Fibroblast of skin of scalp (primary cell): ENCODE data around the gene FBXW4.
A peak's percentile ranks its signal among the peaks of the same experiment; 100 is the strongest.

Experiments used
- DNase-seq: peaks from one replicate; pipeline ENCODE4 v3.0.0-alpha.2; 2013

FBXW4 gene

GRCh38 chr10:101580486-101581399, 114.2 kb downstream of the FBXW4 start:
- no peak for DNase-seq

GRCh38 chr10:101579516-101579870, 115.5 kb downstream of the FBXW4 start:
- no peak for DNase-seq

GRCh38 chr10:101578803-101579515, 116.0 kb downstream of the FBXW4 start:
- DNase-seq: no peak

GRCh38 chr10:101578192-101578591, 116.8 kb downstream of the FBXW4 start:
- DNase-seq: no peak

- no peak for DNase-seq
Observed at GRCh38 chr10:101577121-101577871, 117.7 kb downstream of the FBXW4 start.

- no peak for DNase-seq
Observed at GRCh38 chr10:101576211-101576863, 118.6 kb downstream of the FBXW4 start.

GRCh38 chr10:101575580-101576210, 119.3 kb downstream of the FBXW4 start:
- no peak for DNase-seq

- DNase-seq: no peak
Observed at GRCh38 chr10:101575091-101575490, 119.9 kb downstream of the FBXW4 start.

GRCh38 chr10:101573885-101574753, 120.9 kb downstream of the FBXW4 start:
- DNase-seq: no peak

- DNase-seq: no peak
Observed at GRCh38 chr10:101572785-101573184, 122.2 kb downstream of the FBXW4 start.

GRCh38 chr10:101572126-101572525, 122.8 kb downstream of the FBXW4 start:
- DNase-seq: no peak

GRCh38 chr10:101571271-101571925, 123.6 kb downstream of the FBXW4 start:
- DNase-seq: no peak

GRCh38 chr10:101570428-101571270, 124.3 kb downstream of the FBXW4 start:
- DNase-seq: no peak

GRCh38 chr10:101569622-101570427, 125.1 kb downstream of the FBXW4 start:
- peak; percentile 69 for DNase-seq

- DNase-seq: no peak
Observed at GRCh38 chr10:101569323-101569621, 125.7 kb downstream of the FBXW4 start.

GRCh38 chr10:101568054-101568745, 126.8 kb downstream of the FBXW4 start:
- no peak for DNase-seq

GRCh38 chr10:101567165-101568006, 127.6 kb downstream of the FBXW4 start:
- DNase-seq: no peak
